NCI-H82 treated with DMSO at 0.1 percent for 48 hours (cell line): ENCODE data around the gene SLC9A8.
"Not testable (repeated sequence)": the region's sequence is repeated elsewhere in the genome, so short reads cannot be mapped to it uniquely, and the experiment has no call there.

ENCODE experiments used
- DNase-seq: peaks from one replicate; lab custom pipeline; 2025; ENCODE audit not compliant: unreplicated experiment; lab: John Stamatoyannopoulos, UW

Gene SLC9A8

GRCh38 chr20:49846206-49846807 is 33.7 kb downstream of the SLC9A8 start:
- peak; percentile 63 for DNase-seq

GRCh38 chr20:49850463-49851230 is 38.0 kb downstream of the SLC9A8 start:
- DNase-seq: no peak

GRCh38 chr20:49851231-49851705 is 38.6 kb downstream of the SLC9A8 start:
- no peak for DNase-seq

- no peak for DNase-seq
These were observed 39.4 kb downstream of the SLC9A8 start for GRCh38 chr20:49851991-49852390.

GRCh38 chr20:49852522-49853080 is 40.0 kb downstream of the SLC9A8 start:
- DNase-seq: no peak

- DNase-seq: no peak
These were observed 41.0 kb downstream of the SLC9A8 start for GRCh38 chr20:49853640-49854039.

GRCh38 chr20:49854190-49854875 is 41.7 kb downstream of the SLC9A8 start:
- no peak for DNase-seq

- DNase-seq: no peak
These were observed 44.3 kb downstream of the SLC9A8 start for GRCh38 chr20:49856904-49857303.

GRCh38 chr20:49858076-49858585 is 45.5 kb downstream of the SLC9A8 start:
- no peak for DNase-seq

- no peak for DNase-seq
These were observed 46.4 kb downstream of the SLC9A8 start for GRCh38 chr20:49859011-49859410.

- no peak for DNase-seq
These were observed 47.2 kb downstream of the SLC9A8 start for GRCh38 chr20:49859807-49860206.

- DNase-seq: not testable (repeated sequence)
These were observed 48.6 kb downstream of the SLC9A8 start for GRCh38 chr20:49861232-49861631.

GRCh38 chr20:49862607-49863200 is 50.1 kb downstream of the SLC9A8 start:
- DNase-seq: no peak

GRCh38 chr20:49863666-49864065 is 51.0 kb downstream of the SLC9A8 start:
- DNase-seq: no peak

- no peak for DNase-seq
These were observed 52.9 kb downstream of the SLC9A8 start for GRCh38 chr20:49865559-49865958.

- DNase-seq: no peak
These were observed 53.4 kb downstream of the SLC9A8 start for GRCh38 chr20:49866051-49866450.

- no peak for DNase-seq
These were observed 55.0 kb downstream of the SLC9A8 start for GRCh38 chr20:49867453-49868215.

- no peak for DNase-seq
These were observed 55.9 kb downstream of the SLC9A8 start for GRCh38 chr20:49868538-49868937.

- no peak for DNase-seq
These were observed 56.3 kb downstream of the SLC9A8 start for GRCh38 chr20:49868964-49869363.

GRCh38 chr20:49870261-49870660 is 57.6 kb downstream of the SLC9A8 start:
- no peak for DNase-seq
